Activated CD4-positive, alpha-beta T cell treated with anti-CD3 and anti-CD28 coated beads for 1 hour (primary cell): Measurements from ENCODE around the gene NODAL.

Experiments
- DNase-seq: peaks from one replicate; pipeline ENCODE4 v3.0.0-alpha.2; 2020

The NODAL gene

DNA sequence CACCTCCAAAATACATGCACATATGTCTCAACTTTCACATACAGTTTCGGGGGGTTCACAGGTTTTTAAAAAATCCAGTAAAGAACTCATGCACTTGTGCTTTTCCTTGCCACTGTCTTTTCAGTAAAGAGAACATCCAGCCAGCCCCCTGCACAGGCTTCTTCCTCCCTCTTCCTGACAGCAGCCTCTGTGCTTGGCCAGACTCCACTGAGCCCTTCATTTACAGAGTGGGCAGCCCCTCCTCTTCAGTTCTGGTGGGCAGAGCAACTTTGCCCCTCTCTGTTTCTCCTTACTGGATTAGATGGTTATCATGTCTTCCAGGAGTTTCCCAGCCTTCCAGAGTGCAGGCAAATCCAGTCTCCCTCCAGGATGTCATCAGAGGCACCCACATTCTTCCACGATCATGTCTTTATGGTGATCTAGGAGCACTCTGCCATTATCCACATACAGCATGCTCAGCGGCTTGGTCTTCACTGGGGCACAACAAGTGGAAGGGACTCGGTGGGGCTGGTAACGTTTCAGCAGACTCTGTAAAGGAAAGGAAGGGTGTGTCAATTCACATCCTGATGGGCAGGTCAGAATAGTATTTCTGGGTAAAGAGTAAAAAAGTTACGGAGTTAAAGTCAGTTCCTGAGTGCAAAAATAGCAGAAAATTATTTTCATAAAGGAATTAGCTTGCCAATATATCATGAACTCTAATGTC is 8.8 kb downstream of the NODAL start:
- no peak for DNase-seq

DNA sequence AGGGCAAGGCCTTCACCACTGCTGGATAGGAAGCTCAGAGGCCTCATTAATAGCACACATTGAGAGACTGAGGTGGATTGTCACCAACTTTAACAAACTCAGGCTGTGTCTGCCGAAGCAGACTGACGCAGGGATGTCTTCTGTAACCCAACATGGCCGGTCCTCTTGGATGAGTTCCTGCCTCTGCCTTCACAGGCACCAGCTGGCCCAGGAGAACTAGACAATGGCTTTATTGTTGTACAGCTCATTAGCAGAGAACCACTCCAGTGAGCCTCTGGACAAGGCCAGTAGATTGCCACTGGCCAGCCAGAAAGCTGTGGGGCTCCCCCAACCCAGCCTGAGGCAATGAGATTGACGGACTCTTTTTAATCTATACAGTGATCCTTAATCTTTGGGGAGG is 9.4 kb downstream of the NODAL start:
- DNase-seq: no peak

DNA sequence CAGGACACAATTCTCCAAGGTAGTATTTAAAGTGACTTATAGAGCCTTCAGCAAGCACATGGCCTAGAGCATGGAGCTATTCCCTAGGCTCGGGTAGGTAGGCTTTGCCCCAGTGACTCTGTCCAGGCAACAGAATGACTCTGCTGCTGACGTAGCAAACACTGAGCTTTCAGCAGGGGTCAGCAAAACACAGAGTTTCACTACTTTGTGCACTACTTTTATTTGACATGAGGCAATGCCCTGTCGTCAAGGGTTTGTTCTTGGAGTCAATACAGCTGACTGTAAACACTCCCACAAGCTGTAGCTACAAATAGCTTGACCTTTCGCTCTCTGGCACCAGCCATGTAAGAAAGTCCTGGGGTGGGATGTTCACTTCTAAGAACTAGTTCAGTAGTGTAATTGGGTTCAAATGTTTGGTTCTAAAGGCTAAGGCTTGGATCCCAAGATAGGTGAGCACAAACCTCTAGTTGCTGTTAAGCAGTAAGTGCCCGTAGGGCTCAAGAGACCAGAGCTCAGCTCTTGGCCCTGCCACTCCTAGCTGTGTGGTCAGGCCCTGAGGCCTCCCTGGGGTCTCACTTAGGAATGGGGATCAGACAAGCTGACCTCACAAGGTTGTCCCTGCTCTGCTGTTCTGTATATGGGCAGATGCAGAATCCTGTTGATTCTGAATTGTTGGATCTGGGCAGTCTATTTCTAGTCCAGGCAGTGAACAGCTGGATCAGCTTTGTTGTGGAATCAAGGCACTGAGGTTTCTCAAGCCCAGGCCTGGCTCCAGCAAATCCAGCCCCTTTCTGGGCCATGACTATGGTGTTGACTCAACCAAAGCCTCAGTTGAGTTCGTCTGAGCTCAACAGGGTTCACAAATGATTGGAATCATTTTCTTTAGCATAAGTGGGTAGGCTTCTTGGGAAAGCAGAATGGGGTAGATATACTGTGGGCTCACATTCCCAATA is 10.7 kb downstream of the NODAL start:
- no peak for DNase-seq

DNA sequence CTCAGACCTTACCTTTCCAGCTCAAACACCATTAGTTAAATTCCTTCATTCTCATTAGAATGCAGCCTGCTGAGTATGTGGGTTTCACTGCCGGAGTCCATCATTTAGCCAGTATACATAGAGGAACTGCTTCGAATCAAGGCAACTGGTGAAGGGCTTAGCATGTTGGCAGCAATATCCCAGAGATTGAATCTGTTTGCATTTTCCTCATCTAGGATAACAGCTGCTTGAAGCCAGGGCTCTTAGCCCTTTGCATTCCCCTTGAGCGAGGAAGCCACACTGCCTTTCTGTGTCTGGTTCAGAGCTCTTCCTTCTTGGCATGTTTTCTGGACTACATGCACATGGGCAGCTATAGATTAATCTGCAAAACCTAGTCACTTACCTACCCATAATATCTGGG is 14.7 kb downstream of the NODAL start:
- DNase-seq: no peak

DNA sequence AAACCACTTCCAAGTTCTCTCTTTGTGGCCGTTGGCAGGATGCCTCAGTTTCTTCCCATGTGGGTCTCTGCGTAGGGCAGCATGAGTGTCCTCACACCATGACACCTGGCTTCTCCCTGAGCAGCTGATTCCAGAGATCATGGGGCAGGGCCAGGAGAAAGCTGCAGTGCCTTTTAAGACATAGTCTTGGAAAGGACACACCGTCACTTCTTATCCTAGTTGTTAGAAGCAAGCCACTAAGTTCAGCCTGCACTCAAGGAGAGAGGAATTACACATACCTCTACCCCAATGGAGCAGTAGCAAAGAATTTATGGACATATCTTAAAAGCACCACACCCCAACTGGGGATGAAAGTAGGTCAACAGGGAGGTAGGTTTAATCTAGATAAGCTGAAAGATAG is 16.4 kb downstream of the NODAL start:
- DNase-seq: no peak

DNA sequence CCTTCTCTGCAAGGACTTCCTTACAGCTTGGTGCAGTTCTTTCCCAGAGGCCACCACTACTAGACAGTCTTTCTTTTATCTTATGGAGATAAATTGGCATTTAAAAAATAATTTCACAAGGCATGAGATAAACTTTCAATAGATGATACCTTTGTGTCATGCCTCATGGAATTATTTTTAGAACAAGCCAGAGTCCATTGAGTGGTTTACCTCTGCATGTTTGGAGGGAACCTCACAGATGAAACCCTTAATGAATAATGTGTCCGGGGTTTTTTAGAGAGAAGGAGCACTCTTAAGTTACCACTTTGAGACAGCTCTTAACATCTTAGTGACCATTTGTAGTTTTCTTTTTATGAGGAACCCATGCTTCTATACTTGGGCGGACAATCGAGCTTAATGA is 17.2 kb downstream of the NODAL start:
- no peak for DNase-seq

DNA sequence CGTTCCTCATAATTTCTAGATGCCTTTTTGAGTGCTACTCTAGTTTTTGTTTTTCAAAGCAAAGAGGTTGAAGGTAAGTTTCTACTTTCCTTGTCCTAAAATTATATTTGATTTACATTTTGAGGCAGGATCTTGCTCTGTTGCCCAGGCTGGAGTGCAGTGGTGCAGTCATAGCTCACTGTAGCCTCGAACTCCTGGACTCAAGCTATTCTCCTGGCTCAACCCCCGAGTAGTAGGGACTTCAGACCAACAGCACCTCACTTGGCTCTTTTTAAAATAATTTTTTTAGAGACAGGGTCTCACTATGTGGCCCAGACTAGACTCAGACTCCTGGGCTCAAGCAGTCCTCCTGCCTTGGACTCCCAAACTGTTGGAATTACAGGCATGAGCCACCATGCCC is 22.8 kb downstream of the NODAL start:
- no peak for DNase-seq

DNA sequence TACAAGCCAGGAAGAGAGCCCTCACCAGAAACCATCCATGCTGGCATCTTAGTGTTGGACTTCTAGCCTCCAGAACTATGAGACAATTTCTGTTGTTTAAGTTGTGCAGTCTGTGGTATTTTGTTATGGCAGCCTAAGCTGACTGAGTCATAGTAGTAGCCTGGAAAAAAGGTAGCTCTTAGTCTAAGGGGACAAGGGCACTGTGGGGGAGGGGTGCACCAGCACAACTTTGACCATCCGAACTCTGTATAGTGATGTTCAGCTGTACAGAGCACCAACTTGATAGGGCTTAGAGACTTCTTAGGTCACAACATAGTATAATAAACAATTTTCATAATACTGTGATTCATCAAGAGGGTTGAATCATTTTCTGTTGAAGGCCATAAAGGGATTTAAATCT is 23.3 kb downstream of the NODAL start:
- no peak for DNase-seq

DNA sequence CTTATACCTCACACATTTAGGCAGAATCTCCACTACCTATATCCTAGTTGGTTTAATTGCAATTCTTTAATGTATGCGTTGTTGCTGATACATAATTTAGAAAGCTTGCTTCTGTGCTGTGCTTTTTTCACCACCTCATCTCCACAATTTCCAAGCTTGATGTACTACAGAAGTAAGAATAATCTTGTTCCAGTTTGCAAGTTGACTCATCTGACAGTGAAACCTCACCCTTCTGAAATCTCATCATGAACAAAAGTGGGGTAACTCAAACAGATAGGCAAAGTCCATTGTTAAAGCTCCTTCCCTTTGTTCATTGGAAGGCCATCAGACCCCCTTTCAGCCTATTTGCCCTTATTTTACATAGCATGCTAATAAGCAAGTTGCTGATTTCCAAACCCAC is 23.9 kb downstream of the NODAL start:
- no peak for DNase-seq

DNA sequence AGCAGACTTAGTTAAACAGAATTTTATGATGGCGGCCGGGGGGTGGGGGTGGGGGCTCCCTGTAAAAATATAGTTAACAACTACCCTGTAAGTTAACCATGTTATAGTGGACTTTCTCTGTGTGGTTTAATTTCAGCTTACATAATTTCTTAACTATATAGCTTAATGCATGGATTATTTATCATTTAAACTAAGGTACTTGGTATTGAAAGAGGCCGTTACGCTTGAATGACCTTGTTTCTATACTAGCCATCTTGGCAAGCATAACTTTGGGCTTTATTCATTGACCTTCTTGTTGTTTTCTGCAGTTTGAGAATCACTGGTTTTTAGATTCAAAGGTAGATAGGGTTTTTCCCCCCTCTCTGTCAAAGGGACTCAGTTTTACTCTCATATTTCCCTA is 29.1 kb downstream of the NODAL start:
- no peak for DNase-seq

DNA sequence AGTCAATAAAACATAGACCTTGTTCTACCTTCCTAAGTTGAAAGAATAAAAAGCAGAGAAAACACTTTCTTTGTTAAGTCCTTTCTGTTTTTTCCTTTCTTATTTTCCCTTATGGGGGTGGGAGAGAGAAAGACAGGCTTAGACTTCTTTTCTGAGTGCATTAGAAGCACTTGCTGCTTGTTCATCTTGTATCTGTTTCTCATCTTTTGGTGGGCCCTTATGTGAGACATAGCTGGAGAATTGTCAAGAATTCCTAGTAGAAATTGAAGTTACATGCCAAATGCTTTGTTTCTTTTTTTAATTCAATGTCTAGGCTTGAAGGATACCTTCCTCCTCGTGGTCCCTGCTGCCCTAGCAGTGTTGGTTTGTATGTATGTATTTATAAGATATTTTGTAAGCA is 30.9 kb downstream of the NODAL start:
- DNase-seq: no peak

DNA sequence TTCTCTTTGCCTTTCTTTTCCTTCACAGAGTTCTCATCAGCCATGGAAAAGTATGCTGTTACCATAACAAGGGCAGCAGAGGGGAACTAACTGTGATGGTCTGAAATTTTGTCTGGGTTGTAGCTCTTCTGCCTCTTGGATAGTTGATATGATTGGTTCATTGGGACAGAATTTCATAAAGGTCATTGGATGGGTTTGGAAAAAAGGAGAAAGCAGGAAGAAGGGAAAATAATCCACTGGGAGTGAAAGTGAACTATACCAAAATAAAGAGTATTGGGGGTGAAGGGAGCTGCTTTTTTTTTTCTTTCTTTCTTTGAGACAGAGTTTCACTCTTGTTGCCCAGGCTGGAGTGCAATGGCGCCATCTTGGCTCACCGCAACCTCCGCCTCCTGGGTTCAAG is 31.7 kb downstream of the NODAL start:
- no peak for DNase-seq

DNA sequence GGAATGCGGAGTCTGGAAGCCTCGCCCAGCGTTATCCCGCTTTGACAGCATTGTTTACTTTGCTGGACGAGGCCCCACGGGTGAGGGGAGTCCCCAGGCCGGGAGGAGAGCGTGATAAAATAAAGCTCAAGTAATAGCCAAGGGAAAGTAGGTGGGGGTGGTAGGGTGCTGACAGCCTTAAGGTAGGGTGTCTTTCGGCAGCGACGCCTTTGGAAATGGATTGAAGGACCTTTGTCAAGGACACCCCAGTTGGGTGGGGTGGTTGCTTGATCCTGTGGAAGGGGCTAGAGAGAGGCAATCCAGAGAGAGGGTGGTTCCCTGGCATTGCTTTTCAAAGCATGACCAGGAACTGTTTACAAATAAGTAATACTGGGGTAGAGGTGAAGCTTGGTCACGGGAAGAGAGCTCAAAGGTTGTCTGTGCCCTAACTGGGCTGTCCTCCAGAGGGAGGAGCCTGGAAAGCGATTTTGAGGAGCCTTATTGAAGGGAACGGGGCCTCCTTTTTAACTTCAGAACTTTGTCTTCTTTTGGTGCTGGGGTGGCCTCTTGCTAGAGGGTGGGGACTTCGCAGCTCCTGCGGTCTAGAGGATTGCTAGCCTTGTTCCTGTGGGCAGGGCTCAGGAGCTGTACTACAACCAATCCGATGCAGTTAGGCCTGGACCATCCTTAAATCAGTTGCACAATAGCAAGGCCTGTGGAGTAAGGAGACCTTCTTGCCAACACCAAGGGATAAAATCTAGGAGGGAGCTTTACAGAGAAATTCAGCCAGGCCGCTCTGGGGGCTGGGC is 36.2 kb downstream of the NODAL start:
- no peak for DNase-seq

DNA sequence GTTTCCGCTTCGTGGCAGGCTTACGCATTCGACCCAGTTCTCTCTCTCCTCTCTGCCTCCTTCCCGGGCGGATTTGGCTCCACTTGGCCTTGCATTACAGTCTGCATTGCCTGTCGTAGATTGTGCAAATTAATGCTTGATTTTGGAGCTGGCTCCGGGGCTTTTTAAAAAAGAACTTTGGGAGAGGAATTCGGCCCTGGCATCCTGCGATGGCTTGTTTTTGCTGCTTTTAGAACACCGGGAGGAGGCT is 36.8 kb downstream of the NODAL start:
- no peak for DNase-seq

DNA sequence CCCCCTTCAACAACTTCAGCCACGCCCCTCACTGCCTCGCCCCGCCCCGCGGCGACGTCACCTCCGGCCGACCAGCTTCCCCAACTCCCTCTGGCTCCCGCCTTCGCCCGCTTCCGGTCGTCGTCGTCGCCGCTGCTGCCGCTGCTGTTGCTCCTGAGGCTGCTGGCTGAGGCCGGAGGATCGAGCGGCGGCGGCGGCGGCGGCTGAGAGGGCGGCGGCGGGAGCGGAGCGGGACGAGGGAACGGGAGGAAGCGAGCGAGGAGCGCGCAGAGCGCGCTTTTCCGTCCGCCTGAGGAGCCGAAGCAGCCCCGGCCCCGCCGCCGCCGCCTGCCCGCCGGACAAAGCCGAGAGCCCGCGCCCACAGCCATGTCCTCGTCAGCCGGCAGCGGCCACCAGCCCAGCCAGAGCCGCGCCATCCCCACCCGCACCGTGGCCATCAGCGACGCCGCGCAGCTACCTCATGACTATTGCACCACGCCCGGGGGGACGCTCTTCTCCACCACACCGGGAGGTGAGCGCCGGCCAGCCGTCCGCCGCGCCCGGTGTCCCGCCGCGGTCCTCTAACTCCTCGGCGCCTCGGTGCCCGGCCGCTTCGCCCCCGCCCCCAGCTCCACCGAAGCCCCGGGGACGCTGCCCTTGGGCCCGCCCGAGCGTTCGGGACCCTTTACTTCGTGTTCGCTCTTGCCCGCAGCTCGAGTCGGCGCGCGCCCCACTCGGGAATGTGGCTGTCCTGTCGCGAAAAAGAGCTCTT is 37.3 kb downstream of the NODAL start, which contains the start of gene EIF4EBP2:
Gene EIF4EBP2 (plus strand): TSS at position 110 of the 751 bp plus-strand sequence. CDS start 257 bp downstream, at position 367.
- DNase-seq: peak; percentile 97

DNA sequence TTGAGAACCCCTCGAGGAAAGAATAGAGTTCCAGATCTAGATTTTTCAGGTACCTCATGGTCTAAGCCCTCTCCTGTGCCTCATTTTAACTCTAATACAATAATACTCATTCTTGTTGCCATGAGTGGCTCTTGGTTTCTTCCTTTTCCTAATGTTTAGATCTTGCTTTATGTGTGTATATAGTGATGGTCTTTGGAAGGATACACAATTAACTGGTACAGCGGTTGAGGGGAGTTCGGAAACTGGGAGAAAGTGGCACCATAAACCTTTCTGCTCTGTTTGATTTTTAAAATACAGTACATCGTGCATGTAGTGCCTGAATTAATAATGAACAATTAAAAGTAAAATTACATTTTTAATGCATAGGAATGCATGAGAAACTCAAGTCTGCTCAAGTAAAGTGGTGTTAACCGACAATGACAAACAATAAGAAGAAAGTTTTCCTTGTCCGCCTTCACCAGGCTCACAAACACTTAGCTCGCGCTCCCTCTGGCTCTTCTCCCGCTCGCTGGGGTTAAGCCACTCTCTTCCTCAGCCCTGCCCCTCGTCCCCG is 37.9 kb downstream of the NODAL start:
- no peak for DNase-seq

DNA sequence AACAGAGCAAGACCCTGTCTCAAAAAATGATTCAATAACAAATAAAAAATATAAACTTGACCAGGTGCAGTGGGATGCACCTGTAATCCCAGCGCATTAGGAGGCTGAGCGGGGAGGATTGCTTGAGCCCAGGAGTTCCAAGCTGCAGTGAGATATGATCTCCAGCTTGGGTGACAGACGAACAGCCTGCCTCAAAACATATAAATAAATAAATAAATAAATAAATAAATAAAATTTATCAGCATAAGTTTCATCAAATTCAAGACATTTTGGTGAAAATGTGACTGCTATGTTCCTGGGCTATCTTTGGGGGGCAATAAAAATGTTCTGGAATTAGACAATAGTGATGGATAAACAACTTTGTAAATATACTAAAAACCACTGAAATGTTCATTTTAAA is 42.3 kb downstream of the NODAL start:
- DNase-seq: no peak

DNA sequence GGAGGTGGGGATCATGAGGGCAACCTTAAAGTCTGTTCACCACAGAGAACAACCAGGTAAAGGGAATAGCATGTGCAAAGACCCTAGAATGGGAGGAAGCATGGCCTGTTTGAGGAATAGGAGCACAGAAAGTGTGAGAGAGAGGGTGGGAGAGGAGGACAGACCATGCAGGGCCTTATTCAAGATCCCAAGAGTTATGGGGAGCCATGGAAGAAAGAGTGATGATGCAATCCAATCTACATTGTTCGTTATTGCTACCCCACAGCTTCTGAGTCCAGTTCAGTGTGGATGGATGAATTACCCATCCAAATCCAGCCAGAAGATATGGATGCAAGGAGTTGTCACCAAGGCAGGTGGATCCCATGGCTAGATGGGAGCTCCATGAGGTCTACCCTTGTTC is 45.3 kb downstream of the NODAL start:
- DNase-seq: no peak

DNA sequence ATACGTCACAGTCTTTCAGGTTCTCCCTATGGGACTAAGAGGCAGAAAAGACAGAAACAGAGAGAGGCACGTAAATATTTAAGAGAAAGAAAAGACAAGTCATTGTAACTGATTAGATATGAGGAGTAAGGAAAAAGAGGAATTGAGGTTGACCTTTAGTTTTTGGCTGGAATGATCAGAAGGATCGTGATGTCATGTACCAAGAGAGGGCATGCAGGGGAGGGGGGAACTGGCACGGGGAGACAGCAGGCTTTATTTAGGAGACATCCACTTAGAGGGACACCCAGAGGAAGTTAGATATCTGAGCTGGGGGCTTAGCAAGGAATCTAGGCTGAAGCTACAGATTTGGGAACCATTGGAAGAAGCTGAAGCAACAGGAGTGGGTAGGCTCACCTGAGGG is 49.8 kb downstream of the NODAL start:
- DNase-seq: no peak
